Right atrium auricular region (tissue), 2 donors: Measurements from ENCODE around the gene NUDCD3. TPM values are rescaled to one million over a fixed set of nuclear protein-coding genes. Genes with fewer than 3 reads are reported as not detected.

Source experiments
- DNase-seq: peaks from one replicate; pipeline ENCODE4 v3.0.0-alpha.2; 2019; ENCODE audit warnings: low spot score
- H3K27ac ChIP-seq, 2 donors: fragments of 200-600 bp; sonication (generic); 1 replicate in 1 of 2; 2 replicates in 1 of 2; pipeline ENCODE4 v1.5.1; 2016 to 2019
- H3K27me3 ChIP-seq, 2 donors: fragments of 200-600 bp; sonication (generic); one replicate each; pipeline versions ENCODE4 v1.5.1 to v1.6.0; 2017 to 2019
- H3K36me3 ChIP-seq: fragments of 200-600 bp; sonication (generic); one replicate; pipeline ENCODE4 v1.5.1; 2016
- H3K4me1 ChIP-seq, 2 donors: fragments of 200-600 bp; sonication (generic); one replicate each; pipeline versions ENCODE4 v1.5.1 to v1.6.0; 2017 to 2019
- H3K4me3 ChIP-seq, 2 donors: fragments of 200-600 bp; sonication (generic); 1 replicate in 1 of 2; 2 replicates in 1 of 2; pipeline ENCODE4 v1.5.1; 2017 to 2019; ENCODE audit warnings: mild to moderate bottlenecking in 1 of 2, moderate library complexity in 1 of 2
- H3K9me3 ChIP-seq, 2 donors: fragments of 200-600 bp; sonication (generic); one replicate each; pipeline ENCODE4 v1.5.1; 2019
- total RNA-seq, 2 donors: library from RNA; depleted of rRNA; stranded (reverse); fragments of >200 nt; gene quantifications; one replicate each; pipeline ENCODE4 v1.1.0, GENCODE V29; 2016
- TF ChIP-seq, protein P1 (sequence below), 2 donors: fragments of 200-600 bp; sonication (generic); IDR thresholded peaks; one replicate each; pipeline ENCODE4 v1.5.1; 2019; ENCODE audit warnings: antibody characterized with exemption in 2 of 2

NUDCD3 gene
- total RNA-seq, 2 donors from 2014 or later, result 50.6 to 53.3 TPM

DNA sequence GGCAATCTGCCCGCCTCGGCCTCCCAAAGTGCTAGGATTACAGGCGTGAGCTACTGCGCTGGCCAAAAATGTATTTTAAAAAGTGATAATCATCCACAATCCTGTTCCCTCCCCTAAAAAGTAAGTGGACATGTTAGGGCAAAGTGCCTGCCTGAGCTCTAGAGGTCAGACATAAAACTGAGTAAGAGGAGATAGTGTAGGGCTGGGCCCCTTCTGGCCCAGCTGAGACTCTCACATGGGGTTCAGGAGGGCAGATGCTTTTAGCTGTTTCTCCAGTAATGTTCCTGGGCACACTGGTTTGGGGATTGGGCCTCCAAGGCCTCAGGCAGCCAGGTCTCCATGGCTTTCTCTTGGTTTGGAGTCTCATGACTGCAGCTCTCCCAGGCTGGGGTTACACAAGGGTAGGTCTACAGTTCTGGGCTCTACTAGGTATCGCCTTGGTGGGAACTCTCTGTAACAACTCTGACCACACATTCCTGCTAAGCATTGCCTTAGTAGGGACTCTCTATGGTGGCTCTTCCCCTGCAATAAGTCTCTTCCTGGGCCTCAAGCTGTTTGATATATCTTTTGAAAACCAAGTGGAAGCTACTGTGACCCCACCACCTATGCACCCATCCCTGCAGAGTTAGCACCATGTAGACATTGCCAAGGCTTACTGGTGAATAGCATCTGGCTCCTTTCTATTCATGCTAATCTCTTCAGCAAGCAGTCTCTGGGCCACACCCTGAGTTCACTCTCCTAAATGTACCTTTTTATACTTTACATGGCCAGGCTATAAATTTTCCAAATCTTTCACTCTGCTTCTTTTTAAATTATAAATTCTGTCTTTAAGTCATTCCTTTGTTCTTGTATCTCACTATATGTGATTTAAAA lies 6.9 kb upstream of the NUDCD3 start:
- TF ChIP-seq, protein P1, sequence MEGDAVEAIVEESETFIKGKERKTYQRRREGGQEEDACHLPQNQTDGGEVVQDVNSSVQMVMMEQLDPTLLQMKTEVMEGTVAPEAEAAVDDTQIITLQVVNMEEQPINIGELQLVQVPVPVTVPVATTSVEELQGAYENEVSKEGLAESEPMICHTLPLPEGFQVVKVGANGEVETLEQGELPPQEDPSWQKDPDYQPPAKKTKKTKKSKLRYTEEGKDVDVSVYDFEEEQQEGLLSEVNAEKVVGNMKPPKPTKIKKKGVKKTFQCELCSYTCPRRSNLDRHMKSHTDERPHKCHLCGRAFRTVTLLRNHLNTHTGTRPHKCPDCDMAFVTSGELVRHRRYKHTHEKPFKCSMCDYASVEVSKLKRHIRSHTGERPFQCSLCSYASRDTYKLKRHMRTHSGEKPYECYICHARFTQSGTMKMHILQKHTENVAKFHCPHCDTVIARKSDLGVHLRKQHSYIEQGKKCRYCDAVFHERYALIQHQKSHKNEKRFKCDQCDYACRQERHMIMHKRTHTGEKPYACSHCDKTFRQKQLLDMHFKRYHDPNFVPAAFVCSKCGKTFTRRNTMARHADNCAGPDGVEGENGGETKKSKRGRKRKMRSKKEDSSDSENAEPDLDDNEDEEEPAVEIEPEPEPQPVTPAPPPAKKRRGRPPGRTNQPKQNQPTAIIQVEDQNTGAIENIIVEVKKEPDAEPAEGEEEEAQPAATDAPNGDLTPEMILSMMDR (IDR thresholded peaks at IDR 0.05), result no peak
- no peaks in the 10 kb centered on the region for H3K9me3 ChIP-seq
- H3K27me3 ChIP-seq, result no peaks in the 10 kb centered on the region
- no peaks in the 10 kb centered on the region for H3K4me1 ChIP-seq
- H3K27ac ChIP-seq, result no peak overlapping the region
- no peak for DNase-seq
- H3K4me3 ChIP-seq, result no peak overlapping the region
- no peaks in the 10 kb centered on the region for H3K36me3 ChIP-seq

DNA sequence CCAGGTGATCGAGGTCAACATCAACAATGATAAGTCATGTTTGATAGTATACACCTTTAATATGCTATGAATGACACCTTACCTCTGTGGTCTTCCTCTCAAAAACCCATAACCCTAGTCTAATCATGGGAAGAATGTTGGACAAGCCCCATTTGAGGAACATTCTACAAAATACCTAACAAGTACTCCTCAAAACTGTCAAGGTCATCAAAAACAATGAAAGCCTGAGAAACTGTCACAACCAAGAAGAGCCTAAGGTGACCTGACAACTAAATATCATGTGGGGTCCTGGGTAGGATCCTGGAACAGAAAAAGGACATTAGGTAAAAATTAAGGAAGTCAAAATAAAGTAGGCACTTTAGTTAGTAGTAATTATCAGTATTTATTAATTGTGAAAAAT lies 5.9 kb upstream of the NUDCD3 start:
- TF ChIP-seq, protein P1 (IDR thresholded peaks at IDR 0.05), result no peak
- Histone ChIP-seq H3K4me1 (no peaks in the 10 kb centered on the region), H3K4me3 (no peak overlapping the region), H3K27me3 (no peaks in the 10 kb centered on the region), H3K27ac (no peak overlapping the region), H3K36me3 (no peaks in the 10 kb centered on the region), H3K9me3 (no peaks in the 10 kb centered on the region)
- no peak for DNase-seq

- no peaks in the 10 kb centered on the region for H3K4me1 ChIP-seq
- no peak overlapping the region for H3K4me3 ChIP-seq
- H3K27me3 ChIP-seq, result no peaks in the 10 kb centered on the region
- no peak for DNase-seq
- no peak overlapping the region for H3K27ac ChIP-seq
- no peaks in the 10 kb centered on the region for H3K9me3 ChIP-seq
- no peaks in the 10 kb centered on the region for H3K36me3 ChIP-seq
- TF ChIP-seq, protein P1 (IDR thresholded peaks at IDR 0.05), result no peak
These were observed 4.5 kb upstream of the NUDCD3 start for GRCh38 chr7:44494960-44495359.

DNA sequence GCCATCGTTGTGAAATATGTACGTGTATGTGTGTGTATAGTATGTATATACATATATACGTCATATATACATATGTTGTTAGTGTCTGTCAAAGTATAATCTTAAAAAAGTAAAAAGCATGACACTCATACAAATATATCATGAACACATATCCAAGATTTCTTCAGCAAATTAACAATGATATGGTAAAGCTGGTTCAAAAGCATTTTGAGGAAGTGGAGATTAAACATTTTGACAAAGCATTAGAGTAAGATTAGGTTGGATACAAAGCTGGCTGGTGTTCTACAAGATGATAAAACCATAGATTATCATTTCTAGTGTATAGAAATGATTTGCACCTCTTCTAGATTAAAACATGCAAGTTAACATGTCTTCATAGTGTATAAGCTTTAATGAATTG lies 771 bp upstream of the NUDCD3 start:
- H3K4me3 ChIP-seq, result peak overlapping the region; percentile 94 to 96
- H3K36me3 ChIP-seq, result no peaks in the 10 kb centered on the region
- TF ChIP-seq, protein P1 (IDR thresholded peaks at IDR 0.05), result no peak
- H3K27me3 ChIP-seq, result no peaks in the 10 kb centered on the region
- H3K27ac ChIP-seq, result peak overlapping the region; percentile 97 to 98
- DNase-seq, result no peak
- H3K4me1 ChIP-seq, result peaks cover 0 to 34% of the 10 kb centered on the region in 2 donors
- H3K9me3 ChIP-seq, result no peaks in the 10 kb centered on the region

DNA sequence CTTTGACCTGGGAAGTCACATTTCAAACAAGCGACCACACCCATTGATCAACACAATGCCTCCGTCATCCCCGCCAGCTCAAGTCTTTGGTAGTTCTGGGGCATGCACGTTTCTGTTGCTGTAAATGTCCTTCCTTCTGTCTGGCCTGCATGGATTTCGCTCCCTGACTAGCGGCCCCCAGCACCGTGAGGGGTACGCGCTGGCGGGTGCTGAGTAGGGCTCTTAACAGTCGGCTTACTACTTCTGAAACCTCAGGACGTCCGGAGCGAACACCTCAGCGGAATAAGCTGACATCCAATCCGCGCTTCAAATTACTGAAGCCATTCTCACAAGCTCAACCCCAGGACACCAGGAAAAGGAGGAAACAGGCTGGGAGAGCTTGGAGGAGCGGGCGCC lies 505 bp downstream of the NUDCD3 start:
- H3K36me3 ChIP-seq, result no peaks in the 10 kb centered on the region
- peak overlapping the region; percentile 94 to 96 for H3K4me3 ChIP-seq
- H3K4me1 ChIP-seq, result peaks cover 0 to 47% of the 10 kb centered on the region in 2 donors
- no peaks in the 10 kb centered on the region for H3K9me3 ChIP-seq
- TF ChIP-seq, protein P1 (IDR thresholded peaks at IDR 0.05), result no peak
- DNase-seq, result no peak
- H3K27me3 ChIP-seq, result no peaks in the 10 kb centered on the region
- peak overlapping the region; percentile 97 to 98 for H3K27ac ChIP-seq
